ENCODE results near the gene JPH2.

JPH2 gene

DNA sequence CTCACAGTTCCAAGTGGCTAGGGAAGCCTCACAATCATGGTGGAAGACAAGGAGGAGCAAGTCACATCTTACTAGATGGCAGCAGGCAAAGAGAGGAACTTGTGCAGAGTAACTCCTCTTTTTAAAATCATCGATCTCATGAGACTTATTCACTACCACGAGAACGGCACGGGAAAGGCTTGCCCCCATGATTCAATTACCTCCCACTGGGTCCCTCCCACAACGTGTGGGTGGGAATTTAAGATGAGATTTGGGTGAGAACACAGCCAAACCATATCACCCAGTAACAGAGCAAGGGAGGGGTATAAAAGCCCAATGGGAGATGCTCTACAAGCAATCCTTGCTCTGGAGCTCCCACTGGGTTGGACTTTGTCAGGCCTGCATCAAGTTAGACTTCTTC, 80.4 kb downstream of the JPH2 start:
- DNase-seq (ENCODE audit: low read depth) = no peak
- no peak overlapping the region for H3K4me3 ChIP-seq (ENCODE audit: low read depth, low read length)
- TF ChIP-seq CTCF (IDR thresholded peaks at IDR 0.05; ENCODE audit: insufficient read depth, low read depth, low read length, missing control alignments) = no peak

DNA sequence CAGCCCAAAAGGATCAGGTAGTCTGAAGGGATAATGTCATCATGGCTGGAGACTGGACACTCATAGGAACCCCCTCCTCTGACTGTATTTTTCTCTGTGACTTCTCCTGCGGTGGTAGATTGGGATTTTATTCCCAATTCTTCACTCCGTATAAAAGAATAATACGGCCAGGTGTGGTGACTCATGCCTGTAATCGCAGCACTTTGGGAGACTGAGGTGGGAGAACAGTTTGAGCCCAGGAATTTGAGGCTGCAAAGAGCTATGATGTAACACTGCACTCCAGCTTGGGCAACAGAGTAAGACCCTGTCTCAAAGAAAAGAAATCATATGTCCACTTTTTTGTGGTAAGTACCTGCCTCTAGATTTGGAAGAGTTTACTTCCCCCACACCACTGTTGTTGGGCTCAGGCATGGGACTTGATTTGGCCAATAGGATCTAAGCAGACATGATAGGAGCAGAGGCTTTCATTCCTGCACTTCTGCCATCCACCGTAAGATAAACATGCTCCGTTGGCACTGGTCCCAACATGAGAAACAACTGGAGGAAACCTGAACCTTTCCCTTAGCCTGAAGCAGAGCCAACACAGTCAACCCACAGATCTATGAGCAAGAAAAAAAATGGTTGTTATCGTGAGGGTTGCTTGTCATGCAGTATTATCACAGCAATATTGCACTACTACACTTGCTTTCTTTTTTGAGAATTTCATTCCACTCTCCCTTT, 82.0 kb downstream of the JPH2 start:
- H3K4me3 ChIP-seq (ENCODE audit: low read depth, low read length) = no peak overlapping the region
- no peak for TF ChIP-seq CTCF (IDR thresholded peaks at IDR 0.05; ENCODE audit: insufficient read depth, low read depth, low read length, missing control alignments)
- no peak for DNase-seq (ENCODE audit: low read depth)

GRCh38 chr20:44102582-44102981, 84.4 kb downstream of the JPH2 start:
- no peak overlapping the region for H3K4me3 ChIP-seq (ENCODE audit: low read depth, low read length)
- DNase-seq (ENCODE audit: low read depth) = no peak
- no peak for TF ChIP-seq CTCF (IDR thresholded peaks at IDR 0.05; ENCODE audit: insufficient read depth, low read depth, low read length, missing control alignments)

DNA sequence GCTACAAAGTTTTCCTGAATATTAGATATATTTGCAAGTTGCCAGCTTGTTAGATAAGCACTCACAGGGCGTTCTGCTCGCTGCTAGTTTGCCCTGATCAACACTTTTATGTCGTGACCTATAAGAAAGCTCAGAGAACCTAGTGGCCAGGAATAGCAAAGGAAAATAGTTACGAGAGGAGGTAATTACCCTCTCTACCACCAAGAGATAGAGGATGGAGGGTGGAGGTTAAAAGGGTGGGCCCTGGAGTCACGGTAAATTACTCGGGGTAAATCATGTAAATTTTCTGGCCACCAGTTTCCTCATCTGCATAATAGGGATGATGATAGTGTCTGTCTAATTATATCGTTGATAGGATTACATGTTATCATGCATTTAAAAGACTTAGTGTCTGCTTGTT, 87.2 kb downstream of the JPH2 start:
- no peak for TF ChIP-seq CTCF (IDR thresholded peaks at IDR 0.05; ENCODE audit: insufficient read depth, low read depth, low read length, missing control alignments)
- H3K4me3 ChIP-seq (ENCODE audit: low read depth, low read length) = no peak overlapping the region
- DNase-seq (ENCODE audit: low read depth) = no peak

GRCh38 chr20:44098657-44099056, 88.3 kb downstream of the JPH2 start:
- TF ChIP-seq CTCF (IDR thresholded peaks at IDR 0.05; ENCODE audit: insufficient read depth, low read depth, low read length, missing control alignments) = no peak
- DNase-seq (ENCODE audit: low read depth) = no peak
- no peak overlapping the region for H3K4me3 ChIP-seq (ENCODE audit: low read depth, low read length)

DNA sequence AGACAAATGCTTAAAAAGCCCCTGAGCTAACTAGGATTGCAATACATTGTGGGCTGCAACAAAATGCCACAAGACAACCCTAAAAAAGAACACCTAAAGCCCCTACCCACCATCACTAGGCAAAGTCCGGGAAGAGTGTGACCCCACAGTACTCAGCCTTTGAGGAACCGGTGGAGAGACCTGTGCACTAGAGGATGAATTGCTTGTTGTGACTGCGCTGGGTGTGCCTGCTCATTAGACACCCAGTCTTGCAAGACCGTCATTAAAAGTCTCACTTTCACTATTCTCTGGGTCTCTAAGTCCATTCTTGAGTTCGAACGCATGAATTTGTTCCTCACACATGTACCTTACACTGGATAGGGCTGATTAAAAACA, 88.7 kb downstream of the JPH2 start:
- DNase-seq (ENCODE audit: low read depth) = no peak
- no peak for TF ChIP-seq CTCF (IDR thresholded peaks at IDR 0.05; ENCODE audit: insufficient read depth, low read depth, low read length, missing control alignments)
- H3K4me3 ChIP-seq (ENCODE audit: low read depth, low read length) = no peak overlapping the region
